NCI-H2081 (cell line): ENCODE data around the gene SAA2.
"Not testable (repeated sequence)": the region's sequence is repeated elsewhere in the genome, so short reads cannot be mapped to it uniquely, and the experiment has no call there.

Experiments used
- DNase-seq, 2 experiments: peaks; one replicate each; lab custom pipeline; 2025; lab: John Stamatoyannopoulos, UW

SAA2 gene

DNA sequence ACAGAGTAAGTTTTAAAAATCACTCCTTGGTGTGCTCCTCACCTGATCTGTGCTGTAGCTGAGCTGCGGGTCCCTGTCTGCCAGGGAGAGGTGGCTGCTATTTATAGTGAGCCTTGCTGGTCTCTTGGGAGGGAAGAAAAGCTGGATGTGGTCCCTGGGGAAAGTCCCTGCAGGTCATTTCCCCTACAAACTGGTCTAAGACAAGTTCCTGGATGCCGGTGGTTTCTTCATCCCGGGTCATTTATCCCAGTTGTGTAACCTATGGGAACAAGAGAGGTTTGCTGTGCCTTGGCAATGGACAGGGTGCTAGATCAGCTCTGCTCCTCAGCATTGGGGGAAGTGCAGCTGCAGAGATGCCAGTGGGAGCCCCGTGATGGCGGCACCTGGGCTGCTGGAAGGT, at the start of gene SAA2:
TSS of gene SAA2 (minus strand) at position 108 of the 400 bp plus-strand sequence. CDS start 657 bp downstream, outside the sequence.
- DNase-seq = no peak

DNA sequence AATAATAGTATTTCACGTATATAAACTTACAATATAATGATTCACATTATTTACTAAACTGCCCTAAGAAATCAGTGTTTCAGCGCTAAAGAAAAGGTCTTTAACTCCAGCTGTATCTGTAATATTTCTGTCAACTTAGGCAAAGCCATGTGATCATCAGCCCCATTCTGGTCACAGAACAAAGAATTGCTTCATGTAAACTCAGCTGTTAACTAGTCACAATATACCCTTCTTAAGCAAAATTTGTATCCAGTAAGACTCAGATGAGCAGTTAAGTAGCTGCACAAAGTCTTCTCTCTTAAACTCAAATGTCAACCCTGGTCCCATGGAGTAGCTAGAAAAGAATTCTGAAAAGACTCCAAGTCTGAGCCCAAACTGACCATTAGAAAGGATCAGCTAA, 46.8 kb upstream of the SAA2 start:
- DNase-seq = no peak

DNA sequence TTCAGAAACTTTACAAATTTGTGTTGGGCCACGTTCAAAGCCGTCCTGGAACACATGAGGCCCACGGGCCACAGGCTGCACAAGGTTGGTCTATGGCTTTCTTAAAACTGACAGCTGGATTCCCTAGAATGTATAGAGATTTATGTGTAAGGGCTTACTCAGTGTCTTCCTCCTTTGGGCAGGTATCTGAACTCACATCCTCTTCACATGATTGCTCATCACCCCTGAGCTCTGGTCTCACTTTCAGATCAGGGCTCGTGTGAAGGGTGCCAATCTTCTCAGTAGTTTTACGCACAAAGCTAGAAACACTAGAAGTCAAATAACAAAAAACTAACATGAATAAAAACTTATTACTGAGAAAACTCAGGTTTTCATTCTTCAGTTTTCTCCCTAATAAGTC, 46.4 kb upstream of the SAA2 start:
- no peak for DNase-seq

DNA sequence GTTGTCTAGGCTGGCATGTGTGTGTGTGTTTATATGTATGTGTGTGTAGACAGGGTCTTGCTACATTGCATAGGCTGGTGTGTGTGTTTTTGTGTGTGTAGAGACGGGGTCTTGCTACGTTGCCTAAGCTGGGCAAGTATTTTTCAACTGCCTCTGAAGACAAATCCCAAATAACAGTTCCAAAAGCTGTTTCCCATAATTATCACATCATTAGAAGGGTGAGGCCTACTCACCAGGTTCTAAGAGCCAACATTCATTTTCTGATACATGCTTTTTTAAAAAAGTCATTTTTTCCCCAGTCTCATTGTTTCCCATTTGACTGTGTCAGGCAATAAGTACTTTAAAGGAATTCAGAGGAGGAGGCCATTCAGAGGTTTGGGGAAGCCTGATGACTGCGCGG, 40.4 kb upstream of the SAA2 start:
- DNase-seq = no peak

DNA sequence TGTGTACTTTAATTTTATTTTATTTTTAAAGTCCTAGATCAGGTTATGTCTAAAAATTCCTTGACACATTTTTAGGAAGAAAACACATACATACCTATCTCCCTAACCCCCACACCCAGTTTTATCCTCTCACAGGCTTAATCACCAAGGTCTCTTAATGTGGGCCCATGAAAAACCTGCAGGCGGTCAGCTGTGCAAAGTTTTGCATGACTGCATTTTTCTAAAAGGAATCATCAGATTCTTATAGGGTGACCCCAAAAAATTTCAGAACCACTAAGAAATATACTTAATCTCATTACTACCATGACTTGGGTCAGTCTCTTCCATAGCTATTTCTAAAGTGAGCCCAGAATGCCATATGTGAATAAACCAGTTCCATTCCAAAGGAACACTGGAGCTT, 37.4 kb upstream of the SAA2 start:
- no peak for DNase-seq

DNA sequence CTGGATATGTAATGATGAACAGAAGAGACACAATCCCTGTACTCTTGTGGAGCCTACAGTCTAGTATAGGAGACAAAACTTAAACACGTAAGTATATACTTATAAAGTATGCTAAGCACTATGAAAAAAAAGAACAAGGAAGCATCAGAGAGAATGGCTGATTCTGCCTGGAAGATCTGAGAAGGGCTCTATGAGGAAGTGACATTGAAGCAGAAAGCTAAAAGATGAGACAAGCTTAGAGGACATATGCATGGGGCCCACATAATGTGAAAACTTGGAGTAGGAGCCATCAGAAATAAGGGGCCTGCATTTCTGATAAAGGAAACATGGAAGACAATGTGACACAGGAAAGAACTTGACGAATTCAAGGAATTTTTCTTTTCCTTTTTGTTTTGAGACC, 34.2 kb upstream of the SAA2 start:
- DNase-seq = no peak

DNA sequence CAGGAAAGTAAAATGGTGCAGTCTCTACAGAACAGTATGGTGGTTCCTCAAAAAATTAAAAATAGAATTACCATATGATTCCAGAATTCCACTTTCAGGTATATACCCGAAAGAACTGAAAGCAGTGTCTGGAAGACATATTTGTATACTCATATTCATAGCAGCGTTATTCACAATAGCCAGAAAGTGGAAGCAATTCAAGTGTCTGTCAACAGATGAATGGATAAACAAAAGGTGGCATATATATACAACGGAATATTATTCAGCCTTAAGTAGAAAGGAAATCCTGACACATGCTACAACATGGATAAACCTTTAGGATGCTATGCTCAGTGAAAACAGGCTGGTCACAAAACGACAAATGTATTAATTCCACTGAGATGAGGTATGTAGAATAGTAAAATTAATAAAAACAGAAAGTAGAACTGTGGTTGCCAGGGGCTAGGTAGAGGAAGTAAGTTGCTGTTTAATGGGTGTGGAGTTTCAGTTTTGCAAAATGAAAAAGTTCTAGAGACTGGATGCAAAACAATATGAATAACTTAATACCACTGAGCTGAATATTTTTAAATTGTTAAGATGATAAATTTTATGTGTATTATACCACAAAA, 32.1 kb upstream of the SAA2 start:
- no peak for DNase-seq

DNA sequence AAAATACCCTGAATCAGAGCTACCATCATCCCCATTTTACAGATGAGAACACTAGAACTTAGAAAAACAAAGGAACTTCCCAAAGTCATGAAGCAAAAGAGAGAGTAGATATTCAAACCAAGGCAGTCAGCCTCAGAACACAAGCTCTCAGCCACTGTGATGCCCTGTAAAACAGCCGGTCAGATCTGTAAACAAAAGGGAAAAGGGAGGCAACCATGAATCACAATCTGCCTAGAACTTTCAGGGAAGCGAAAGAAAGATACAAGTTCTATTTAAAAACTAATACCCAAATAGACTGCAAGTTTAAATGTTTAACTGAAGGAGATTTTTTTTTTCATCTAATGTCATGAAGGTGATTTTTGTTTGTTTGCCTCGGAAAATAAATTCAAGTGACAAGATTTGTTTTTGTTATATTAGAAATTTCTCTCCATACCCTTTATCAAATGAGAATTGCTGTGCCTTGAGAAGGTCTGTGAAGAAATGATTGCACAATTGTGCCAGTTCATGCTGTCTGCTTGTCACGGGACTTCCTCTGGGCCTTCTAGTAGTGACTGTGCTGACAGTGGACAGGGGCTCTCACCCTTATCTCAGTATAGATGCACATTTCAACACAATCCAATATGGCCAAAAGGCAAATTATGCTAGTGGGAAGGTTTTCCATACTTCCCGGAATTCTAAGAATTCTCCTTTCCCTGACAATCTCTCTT, 29.2 kb upstream of the SAA2 start:
- no peak for DNase-seq

DNA sequence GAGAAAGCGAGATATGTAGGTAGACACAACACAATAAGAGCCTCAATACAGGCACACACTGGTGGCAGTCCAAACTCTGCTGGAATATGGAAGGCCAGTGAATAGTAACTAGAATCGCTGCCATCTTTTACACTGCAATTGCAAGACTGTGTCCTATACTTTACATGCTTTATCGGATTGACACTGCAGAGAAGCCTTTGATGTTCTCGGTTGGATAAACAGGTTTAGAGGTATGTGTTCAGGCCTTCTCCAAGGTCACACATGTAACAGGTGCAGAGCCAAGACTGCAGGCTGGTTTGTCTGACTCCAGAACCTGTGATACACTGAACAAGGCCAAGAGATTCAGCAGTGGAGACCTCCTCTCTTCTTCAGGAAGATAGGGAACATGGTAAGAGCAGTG, 22.7 kb upstream of the SAA2 start:
- no peak for DNase-seq

DNA sequence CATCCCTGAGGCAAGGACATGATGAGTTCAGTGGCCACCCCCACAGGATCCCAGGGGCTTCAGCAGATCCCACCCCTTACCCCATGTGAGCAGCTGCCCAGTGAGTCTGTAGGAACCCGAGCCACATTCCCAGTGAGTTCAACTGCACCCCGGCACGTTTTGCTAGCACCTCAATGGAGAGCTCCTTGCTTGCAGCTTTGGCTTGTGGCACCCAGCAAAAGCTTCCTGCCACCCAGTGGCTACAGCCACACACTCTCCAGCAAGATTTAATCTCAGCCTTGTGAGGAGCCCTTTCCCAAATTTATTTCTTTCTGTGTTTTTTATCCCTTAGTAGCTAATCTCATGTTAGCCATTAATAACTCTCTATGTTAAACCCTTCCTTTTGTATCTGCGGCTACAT, 21.6 kb upstream of the SAA2 start:
- DNase-seq = no peak

DNA sequence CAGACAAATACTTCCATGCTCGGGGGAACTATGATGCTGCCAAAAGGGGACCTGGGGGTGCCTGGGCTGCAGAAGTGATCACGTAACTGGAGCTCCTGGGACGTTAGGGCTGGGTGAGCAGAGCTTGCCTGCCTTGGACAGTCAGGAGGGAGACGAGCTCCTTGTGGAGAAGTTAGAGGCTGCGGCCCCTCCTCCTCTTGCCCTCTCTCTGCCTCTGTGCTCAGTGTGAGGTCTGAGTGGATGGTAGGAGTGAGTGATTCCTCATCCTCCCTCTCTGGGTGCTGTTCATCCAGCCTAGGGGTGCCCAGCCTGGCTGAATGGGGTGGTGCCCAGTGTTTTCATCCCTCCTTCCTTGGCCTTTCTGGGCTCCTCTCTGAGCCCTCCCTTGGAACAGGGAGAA, 20.8 kb upstream of the SAA2 start:
- DNase-seq = not testable (repeated sequence)

DNA sequence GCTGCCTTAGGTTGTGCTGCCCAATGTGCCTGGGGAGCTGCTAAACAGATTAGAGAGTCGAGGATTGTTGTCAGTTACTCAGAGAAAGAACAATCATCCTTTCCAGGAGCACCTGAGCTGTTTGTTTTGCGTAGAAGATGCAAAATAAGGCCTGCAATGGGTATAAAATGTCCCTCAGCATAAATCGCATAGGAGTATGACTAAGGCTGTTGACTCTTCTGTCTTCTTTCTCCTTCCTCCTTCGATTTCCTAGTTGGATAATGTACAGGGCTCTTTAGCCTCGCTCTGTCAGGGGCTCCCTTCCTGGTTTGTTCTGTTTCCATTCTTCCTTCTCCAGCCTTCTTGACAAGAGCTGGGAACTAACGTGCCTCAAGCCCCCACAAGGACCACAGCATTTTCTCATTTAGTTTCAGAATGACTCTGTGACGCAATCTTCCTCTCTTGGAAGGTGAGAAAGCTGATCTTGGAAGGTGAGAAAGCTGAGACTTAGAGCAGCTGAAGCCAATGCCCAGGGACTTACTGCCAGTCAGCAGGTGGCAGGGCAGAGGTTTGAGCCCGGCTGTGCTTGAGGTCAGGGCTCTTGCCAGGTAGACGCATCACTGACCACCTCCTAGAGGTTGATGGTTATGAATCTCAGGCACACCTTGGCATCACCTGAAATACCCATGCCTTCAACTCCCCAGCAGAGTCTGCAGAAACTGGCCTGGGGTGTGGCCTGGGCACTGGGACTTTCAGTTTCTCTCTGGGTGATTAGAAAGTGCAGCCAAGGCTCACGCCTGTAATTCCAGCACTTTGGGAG, 19.1 kb upstream of the SAA2 start:
- not testable (repeated sequence) for DNase-seq

DNA sequence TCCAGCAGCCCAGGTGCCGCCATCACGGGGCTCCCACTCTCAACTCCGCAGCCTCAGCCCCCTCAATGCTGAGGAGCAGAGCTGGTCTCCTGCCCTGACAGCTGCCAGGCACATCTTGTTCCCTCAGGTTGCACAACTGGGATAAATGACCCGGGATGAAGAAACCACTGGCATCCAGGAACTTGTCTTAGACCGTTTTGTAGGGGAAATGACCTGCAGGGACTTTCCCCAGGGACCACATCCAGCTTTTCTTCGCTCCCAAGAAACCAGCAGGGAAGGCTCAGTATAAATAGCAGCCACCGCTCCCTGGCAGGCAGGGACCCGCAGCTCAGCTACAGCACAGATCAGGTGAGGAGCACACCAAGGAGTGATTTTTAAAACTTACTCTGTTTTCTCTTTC, 17.5 kb upstream of the SAA2 start, which contains the start of gene SAA1:
TSS of gene SAA1 (plus strand) at position 316 of the 400 bp plus-strand sequence. CDS start 624 bp downstream, outside the sequence.
- no peak for DNase-seq

DNA sequence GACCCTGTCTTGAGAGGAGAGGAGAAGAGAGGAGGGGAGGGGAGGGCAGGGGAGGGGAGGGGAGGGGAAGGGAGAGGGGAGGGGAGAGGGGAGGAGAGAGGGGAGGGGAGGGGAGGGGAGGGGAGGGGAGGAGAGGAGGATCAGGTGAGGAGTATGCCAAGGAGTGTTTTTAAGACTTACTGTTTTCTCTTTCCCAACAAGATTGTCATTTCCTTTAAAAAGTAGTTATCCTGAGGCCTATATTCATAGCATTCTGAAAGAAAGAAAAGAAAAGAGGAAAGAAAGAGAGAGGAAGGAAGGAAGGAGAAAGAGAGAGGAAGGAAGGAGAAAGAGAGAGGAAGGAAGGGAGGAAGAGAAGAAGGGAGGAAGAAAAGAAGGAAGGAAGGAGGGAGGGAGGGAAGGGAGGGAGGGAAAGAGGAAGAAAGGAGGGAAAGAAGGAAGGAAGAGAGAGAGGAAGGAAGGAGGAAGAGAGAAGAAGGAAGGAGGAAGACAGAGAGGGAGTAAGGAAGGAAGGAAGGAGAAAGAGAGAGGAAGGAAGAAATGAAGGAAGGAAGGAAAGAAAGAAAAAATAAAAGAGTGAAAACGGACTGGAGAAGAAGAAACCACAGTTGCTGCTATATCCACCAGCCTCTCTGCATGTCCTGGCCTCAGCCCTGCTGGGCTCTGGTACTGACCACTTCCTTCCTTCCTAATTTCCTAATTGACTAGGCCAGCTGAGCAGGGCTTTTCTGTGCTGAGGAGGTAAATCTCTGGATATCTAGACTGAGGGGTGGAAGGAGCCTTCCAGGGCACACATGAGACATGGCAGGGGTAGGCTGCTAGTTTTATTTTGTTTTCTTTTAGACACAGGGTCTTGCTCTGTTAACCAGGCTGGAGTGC, 16.4 kb upstream of the SAA2 start:
- no peak for DNase-seq

DNA sequence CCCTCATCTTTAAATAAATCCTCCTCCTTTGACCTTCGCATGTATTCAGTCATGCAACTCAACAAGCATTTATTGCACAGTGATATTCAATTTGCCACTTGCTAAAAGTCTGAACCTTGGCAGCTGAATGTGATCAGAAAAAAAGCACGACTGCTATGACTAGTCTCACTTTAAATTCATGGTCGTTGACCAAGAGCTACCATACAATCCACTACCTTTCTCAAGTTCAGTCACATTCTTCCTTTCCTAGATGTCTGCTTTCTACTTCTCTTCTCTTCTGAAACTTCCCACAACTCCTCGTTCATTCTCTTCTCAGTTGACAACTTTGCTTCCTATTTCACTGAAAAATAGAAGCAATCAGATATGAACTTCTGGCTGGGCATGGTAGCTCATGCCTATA, 15.6 kb upstream of the SAA2 start:
- no peak for DNase-seq

DNA sequence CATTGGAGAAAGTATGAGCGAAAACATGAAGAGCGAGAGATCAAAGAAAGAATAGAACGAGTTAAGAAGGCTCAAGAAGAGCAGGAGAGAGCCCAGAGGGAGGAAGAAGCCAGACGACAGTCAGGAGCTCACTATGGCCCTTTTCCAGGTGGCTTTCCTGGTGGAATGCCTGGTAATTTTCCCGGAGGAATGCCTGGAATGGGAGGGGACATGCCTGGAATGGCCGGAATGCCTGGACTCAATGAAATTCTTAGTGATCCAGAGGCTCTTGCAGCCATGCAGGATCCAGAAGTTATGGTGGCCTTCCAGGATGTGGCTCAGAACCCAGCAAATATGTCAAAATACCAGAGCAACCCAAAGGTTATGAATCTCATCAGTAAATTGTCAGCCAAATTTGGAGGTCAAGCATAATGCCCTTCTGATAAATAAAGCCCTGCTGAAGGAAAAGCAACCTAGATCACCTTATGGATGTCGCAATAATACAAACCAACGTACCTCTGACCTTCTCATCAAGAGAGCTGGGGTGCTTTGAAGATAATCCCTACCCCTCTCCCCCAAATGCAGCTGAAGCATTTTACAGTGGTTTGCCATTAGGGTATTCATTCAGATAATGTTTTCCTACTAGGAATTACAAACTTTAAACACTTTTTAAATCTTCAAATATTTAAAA, 14.3 kb upstream of the SAA2 start:
- not testable (repeated sequence) for DNase-seq

DNA sequence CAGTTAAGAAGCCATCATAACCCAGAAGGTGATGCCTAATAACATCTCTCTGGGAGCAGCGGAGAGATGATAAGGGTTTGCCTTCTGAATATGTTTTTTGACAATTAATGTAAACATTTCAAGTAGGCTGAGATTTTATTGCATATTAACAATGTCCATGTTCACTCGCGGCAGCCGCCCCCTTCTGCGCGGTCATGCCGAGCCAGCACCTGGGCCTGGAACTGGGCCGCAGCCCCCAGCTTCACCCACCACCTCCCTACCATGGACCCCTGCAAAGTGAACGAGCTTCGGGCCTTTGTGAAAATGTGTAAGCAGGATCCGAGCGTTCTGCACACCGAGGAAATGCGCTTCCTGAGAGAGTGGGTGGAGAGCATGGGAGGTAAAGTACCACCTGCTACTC, 13.3 kb upstream of the SAA2 start:
- no peak for DNase-seq

DNA sequence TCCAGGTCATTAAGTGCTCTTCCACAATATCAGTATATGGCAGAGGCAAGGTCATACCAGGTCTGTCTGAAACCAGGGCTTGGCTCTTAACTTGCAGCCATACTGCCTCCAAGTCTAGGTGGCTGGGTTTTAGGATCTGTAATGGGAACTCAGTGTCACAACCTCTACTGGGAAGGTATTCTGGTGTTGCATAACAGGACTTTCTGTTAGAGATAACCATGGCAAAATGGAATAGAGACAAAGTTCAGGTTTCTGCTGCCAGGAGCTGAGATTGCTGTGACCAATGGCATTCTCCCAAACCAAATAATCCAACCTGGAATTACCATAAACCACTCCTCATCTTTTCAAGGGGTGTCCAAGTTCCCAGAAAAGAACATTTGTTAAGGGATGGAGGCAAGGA, 10.8 kb upstream of the SAA2 start:
- no peak for DNase-seq

DNA sequence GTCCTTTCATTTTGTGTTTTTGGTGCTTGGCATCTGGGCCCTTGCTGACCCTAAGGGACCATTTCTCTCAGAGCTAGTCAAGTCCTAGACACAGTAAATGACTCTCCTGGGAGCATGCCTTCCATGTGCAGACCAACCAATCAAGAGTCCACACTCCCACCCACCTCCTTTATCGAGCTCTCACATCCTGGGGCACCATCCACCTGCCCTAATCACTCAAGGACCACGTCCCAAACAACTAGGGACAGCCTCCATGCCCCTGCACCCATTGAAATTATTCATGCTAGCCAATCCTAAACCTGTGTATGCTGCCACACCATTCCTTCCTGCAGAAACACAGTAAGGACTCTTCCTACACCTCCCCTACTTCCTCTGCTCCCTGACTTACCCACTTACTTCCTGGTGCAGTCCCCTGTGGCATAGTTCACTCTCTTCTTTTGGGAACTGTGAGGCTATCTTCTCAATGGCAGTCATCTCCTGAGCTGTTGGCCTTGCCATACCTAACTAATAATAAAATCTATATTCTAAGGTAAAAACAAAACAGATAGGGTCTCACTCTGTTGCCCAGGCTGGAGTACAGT, 6.4 kb upstream of the SAA2 start:
- DNase-seq = no peak

DNA sequence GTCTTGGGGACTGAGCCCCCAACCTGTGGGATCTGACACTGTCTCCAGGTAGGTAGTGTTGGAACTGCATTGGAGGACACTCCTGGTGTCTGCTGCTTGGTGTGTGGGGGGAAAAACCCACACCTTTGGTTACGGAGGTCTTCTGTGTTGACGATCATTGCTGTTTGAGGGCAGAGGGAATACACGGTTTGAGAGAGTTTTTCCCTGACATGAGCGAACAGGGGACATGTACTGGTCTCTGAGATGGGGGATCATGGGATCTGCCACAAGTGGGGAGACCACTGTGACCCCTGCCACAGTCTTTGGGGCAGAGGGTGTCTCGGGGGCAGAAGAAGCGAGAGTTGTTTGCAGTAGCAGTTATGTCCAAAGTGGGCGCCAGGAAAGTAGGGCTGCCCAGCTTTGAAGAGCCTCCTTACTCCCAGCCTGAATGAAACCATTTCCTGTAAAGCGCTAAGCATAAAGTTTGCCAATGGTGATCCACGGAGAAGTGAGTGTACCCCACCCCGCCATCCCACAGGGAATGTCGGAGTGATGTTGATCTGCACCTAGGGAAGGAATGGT, 5.4 kb upstream of the SAA2 start:
- DNase-seq = no peak

DNA sequence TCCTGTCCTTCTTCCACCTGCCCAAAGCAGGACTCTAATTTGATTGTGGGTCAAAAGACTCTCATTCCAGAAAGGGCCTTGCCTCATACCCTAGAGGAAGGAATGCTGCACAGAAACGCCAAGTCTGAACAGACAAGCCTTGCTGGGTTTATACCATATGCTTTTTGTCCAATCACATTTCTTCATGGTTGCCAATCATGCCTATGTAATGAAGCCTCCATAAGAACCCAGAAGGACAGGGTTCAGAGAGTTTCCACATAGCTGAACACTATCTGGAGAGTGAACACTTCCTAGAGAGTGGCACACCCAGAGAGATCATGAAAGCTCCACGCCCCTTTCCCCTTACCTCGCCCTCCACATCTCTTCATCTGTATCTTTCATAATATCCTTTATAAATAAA, 4.8 kb upstream of the SAA2 start:
- DNase-seq = no peak
